Activated CD8-positive, alpha-beta T cell treated with anti-CD3 and anti-CD28 coated beads, Interleukin-2, amount 10 ng/mL, durations not matched to agents 7 days and 5 days (primary cell): ENCODE data around the gene SH3D21. TPM values are rescaled to one million over a fixed set of nuclear protein-coding genes. Genes with fewer than 3 reads are reported as not detected.

Experiments
- ATAC-seq: fragments of 150-1000 bp; cut with Tn5 transposase; one replicate; pipeline ENCODE4 v1.10.0; 2021; ENCODE audit warnings: moderate library complexity
- CTCF ChIA-PET: fragments of 350-600 bp; sonication (Branson Sonifier 250); formaldehyde crosslinking; loops from one replicate; lab custom pipeline; 2021; ENCODE audit warnings: antibody characterized with exemption; lab: Charles Lee
- POLR2A ChIA-PET: fragments of 350-600 bp; sonication (Branson Sonifier 250); formaldehyde crosslinking; loops from one replicate; lab custom pipeline; 2021; ENCODE audit warnings: antibody characterized with exemption; lab: Charles Lee
- DNase-seq: peaks from one replicate; pipeline ENCODE4 v3.0.0-alpha.2; 2020
- H3K27ac Mint-ChIP-seq: one replicate; pipeline ENCODE4 v1.8.0; 2021; ENCODE audit warnings: mild to moderate bottlenecking, mixed read lengths
- H3K27me3 Mint-ChIP-seq: one replicate; pipeline ENCODE4 v1.8.0; 2021; ENCODE audit warnings: low read depth, mixed read lengths
- H3K36me3 Mint-ChIP-seq: one replicate; pipeline ENCODE4 v1.8.0; 2021; ENCODE audit warnings: low read depth, mixed read lengths
- H3K4me1 Mint-ChIP-seq: one replicate; pipeline ENCODE4 v1.8.0; 2021; ENCODE audit warnings: low read depth, mixed read lengths
- H3K4me3 Mint-ChIP-seq: one replicate; pipeline ENCODE4 v1.8.0; 2021; ENCODE audit warnings: mild to moderate bottlenecking, mixed read lengths
- H3K9me3 Mint-ChIP-seq: one replicate; pipeline ENCODE4 v1.8.0; 2022; ENCODE audit warnings: mixed read lengths; ENCODE audit not compliant: insufficient read depth
- total RNA-seq, 2 experiments: library from RNA; stranded (reverse); gene quantifications; one replicate each; pipeline ENCODE4 v1.2.3, GENCODE V29; 2021

Gene SH3D21
- total RNA-seq, 2 experiments from 2014 or later, result 14.6 to 15.3 TPM

DNA sequence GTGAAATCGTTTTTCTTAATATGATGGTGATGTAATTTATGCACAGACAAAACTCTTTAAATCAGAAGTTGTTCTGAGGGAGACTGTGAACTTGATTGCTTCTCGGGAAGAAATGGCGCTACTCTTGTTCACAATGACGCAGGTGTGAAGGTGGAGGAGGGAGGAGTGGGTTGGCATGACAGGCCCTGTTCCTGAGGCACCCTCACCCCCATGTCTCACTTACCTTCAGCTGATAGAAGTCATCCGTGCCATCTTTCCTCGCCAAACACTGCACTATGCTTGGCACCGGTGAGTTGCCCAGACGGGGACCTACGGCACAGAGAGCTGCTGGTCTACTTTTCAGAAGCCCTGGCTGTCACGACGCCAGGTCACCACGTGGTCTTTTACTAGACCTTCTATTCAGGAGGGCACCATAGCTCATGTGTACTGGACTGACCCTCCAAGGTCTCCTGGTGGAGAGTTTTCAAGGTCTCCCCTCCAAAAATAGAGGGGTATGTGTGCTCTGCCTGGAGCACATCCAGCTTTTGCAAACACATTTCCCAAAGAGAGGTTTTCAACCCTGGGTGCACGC, 52.4 kb downstream of the SH3D21 start:
- Mint-ChIP-seq H3K4me1 (peaks cover 6% of the 10 kb centered on the region), H3K36me3 (peaks cover 69% of the 10 kb centered on the region), H3K9me3 (no peaks in the 10 kb centered on the region), H3K27me3 (no peaks in the 10 kb centered on the region), H3K27ac (no peak overlapping the region), H3K4me3 (no peak overlapping the region)
- no peak for DNase-seq
- POLR2A ChIA-PET, result interaction anchor here (0.9 kb wide), 1 partner anchor 9 kb away, joined by 3 read pairs; no protein-coding TSS in a partner anchor
- CTCF ChIA-PET, result no interaction called here
- no peak for ATAC-seq

- Mint-ChIP-seq H3K27ac (peak overlapping the region; percentile 59), H3K4me1 (peaks cover 6% of the 10 kb centered on the region), H3K9me3 (no peaks in the 10 kb centered on the region), H3K27me3 (no peaks in the 10 kb centered on the region), H3K4me3 (no peak overlapping the region), H3K36me3 (peaks cover 64% of the 10 kb centered on the region)
- CTCF ChIA-PET, result interaction anchor here (2.4 kb wide), 1 partner anchor 10 kb away, joined by 21 read pairs; no protein-coding TSS in a partner anchor
- ATAC-seq, result no peak
- DNase-seq, result no peak
- POLR2A ChIA-PET, result interaction anchor here (0.9 to 1.2 kb wide), 2 partner anchors 9 to 10 kb away, joined by 3 read pairs; no protein-coding TSS in a partner anchor
Measured at GRCh38 chr1:36359383-36359782, 53.2 kb downstream of the SH3D21 start.

DNA sequence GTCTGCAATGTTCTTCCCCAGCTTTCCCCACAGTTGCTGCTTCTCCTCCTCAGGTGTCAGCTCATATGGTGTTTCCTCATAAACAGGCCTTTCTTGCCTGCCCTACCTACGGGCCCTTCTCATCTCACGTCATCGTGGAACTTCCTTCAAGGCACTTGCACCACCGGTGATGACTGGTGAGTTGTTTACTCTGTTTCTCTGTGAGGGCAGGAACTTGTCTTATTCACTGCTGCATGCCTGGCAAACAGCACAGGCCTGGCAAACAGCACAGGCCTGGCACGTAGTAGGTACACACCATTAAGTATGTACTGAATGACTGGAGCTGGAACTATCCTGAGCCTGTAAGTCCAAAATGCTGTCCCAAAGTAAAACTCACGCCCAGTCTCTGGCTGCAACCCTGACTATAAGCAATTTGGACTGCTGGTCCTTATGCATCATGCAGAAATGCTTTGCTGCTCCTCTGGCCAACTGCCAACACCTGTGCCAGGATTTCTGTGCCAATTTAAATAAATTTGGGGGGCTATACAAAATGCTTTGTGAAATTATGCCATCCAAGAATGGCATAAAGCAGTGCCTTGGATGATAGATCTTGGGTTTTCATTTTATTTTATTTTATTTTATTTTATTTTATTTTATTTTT, 53.9 kb downstream of the SH3D21 start:
- Mint-ChIP-seq H3K4me1 (peaks cover 6% of the 10 kb centered on the region), H3K36me3 (peaks cover 58% of the 10 kb centered on the region), H3K27me3 (no peaks in the 10 kb centered on the region), H3K9me3 (no peaks in the 10 kb centered on the region), H3K27ac (peak overlapping the region; percentile 59), H3K4me3 (no peak overlapping the region)
- ChIA-PET POLR2A (interaction anchor here (1.2 kb wide), 1 partner anchor 9 kb away, joined by 3 read pairs; no protein-coding TSS in a partner anchor), CTCF (interaction anchor here (1.6 to 2.4 kb wide), 2 partner anchors 9 to 17 kb away, joined by 13 to 21 read pairs; no protein-coding TSS in a partner anchor)
- ATAC-seq (no peak), DNase-seq (no peak)

GRCh38 chr1:36365381-36365780, 59.2 kb downstream of the SH3D21 start:
- ChIA-PET CTCF (interaction anchor here (1.6 to 6.8 kb wide), 3 partner anchors 12 to 178 kb away, joined by 5 to 82 read pairs (median 5); no protein-coding TSS in a partner anchor), POLR2A (interaction anchor here (1.4 to 2.8 kb wide), 2 partner anchors 14 to 42 kb away, joined by 3 to 16 read pairs; no protein-coding TSS in a partner anchor)
- no peaks in the 10 kb centered on the region for H3K9me3 Mint-ChIP-seq
- peaks cover 34% of the 10 kb centered on the region for H3K36me3 Mint-ChIP-seq
- peak overlapping the region; percentile 85 for H3K27ac Mint-ChIP-seq
- peaks cover 51% of the 10 kb centered on the region for H3K4me1 Mint-ChIP-seq
- no peaks in the 10 kb centered on the region for H3K27me3 Mint-ChIP-seq
- DNase-seq (no peak), ATAC-seq (no peak)
- H3K4me3 Mint-ChIP-seq, result no peak overlapping the region

GRCh38 chr1:36366091-36366661, 60.0 kb downstream of the SH3D21 start:
- no peaks in the 10 kb centered on the region for H3K27me3 Mint-ChIP-seq
- peak; percentile 86 for DNase-seq
- no peaks in the 10 kb centered on the region for H3K9me3 Mint-ChIP-seq
- H3K27ac Mint-ChIP-seq, result peak overlapping the region; percentile 85
- ATAC-seq, result peak; percentile 88
- peaks cover 32% of the 10 kb centered on the region for H3K36me3 Mint-ChIP-seq
- H3K4me3 Mint-ChIP-seq, result no peak overlapping the region
- H3K4me1 Mint-ChIP-seq, result peaks cover 51% of the 10 kb centered on the region
- POLR2A ChIA-PET, result interaction anchor here (0.6 to 2.8 kb wide), 12 partner anchors 9 to 217 kb away, joined by 3 to 16 read pairs (median 3); partner anchors contain the start of genes LSM10, MRPS15 and TRAPPC3
- CTCF ChIA-PET, result interaction anchor here (0.6 to 6.8 kb wide), 14 partner anchors 13 to 217 kb away, joined by 3 to 82 read pairs (median 8); partner anchors contain the start of genes EVA1B, LSM10, STK40 and TRAPPC3

DNA sequence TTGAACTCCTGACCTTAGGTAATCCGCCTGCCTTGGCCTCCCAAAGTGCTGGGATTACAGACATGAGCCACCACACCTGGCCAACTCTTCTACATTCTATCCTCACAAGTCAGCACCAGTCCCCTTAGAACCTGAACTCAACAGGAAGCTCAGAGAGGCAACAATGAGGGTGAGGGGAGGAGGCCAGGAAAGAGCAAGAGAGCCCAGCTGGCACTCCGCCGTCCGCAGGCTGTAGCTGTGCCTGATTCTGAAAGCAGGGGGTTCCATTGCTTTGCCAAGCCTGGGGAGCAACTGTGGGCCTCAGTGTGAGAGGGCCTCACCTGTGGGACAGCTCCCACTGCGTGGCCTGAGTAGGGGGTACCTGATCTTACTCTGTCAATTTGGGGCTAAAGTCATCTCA, 60.9 kb downstream of the SH3D21 start:
- H3K36me3 Mint-ChIP-seq, result peaks cover 24% of the 10 kb centered on the region
- peak overlapping the region; percentile 85 for H3K27ac Mint-ChIP-seq
- POLR2A ChIA-PET, result interaction anchor here (0.7 to 2.8 kb wide), 9 partner anchors 11 to 217 kb away, joined by 3 to 16 read pairs (median 4); partner anchors contain the start of genes MRPS15, THRAP3 and TRAPPC3
- H3K4me1 Mint-ChIP-seq, result peaks cover 54% of the 10 kb centered on the region
- no peaks in the 10 kb centered on the region for H3K9me3 Mint-ChIP-seq
- CTCF ChIA-PET, result interaction anchor here (0.9 to 6.8 kb wide), 19 partner anchors 11 to 217 kb away, joined by 3 to 82 read pairs (median 7); partner anchors contain the start of genes EVA1B, LSM10, STK40 and TRAPPC3
- DNase-seq (peak; percentile 41), ATAC-seq (no peak)
- H3K4me3 Mint-ChIP-seq, result peak overlapping the region; percentile 12
- H3K27me3 Mint-ChIP-seq, result no peaks in the 10 kb centered on the region

DNA sequence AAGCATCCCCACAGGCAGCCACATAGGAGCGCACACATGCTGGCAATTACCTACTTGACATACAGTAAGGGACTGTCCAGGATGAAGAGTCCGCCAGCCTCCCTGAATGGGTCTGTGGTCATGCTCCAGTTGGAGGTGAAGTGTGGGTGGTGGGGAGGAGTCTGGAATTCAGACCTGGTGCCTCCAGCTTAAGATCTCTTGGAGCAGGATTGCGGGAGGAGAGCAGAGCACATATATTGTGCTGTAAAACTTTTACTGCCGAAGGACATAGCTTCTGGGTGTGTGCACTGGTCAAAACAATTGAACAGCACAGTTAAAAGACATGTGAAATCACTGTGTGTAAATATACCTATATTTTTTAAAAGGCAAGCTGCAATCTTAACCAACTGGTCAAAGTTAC, 61.6 kb downstream of the SH3D21 start:
- H3K27ac Mint-ChIP-seq, result peak overlapping the region; percentile 74
- H3K9me3 Mint-ChIP-seq, result no peaks in the 10 kb centered on the region
- H3K36me3 Mint-ChIP-seq, result peaks cover 26% of the 10 kb centered on the region
- no peaks in the 10 kb centered on the region for H3K27me3 Mint-ChIP-seq
- ChIA-PET POLR2A (interaction anchor here (0.5 to 2.8 kb wide), 7 partner anchors 9 to 143 kb away, joined by 3 to 16 read pairs (median 4); partner anchors contain the start of gene THRAP3), CTCF (interaction anchor here (0.9 to 6.8 kb wide), 24 partner anchors 7 to 218 kb away, joined by 3 to 82 read pairs (median 6); partner anchors contain the start of genes EVA1B, LSM10, OSCP1 and STK40)
- H3K4me1 Mint-ChIP-seq, result peaks cover 59% of the 10 kb centered on the region
- no peak overlapping the region for H3K4me3 Mint-ChIP-seq
- ATAC-seq (no peak), DNase-seq (no peak)

- H3K4me1 Mint-ChIP-seq, result peaks cover 73% of the 10 kb centered on the region
- peaks cover 22% of the 10 kb centered on the region for H3K36me3 Mint-ChIP-seq
- no peak overlapping the region for H3K4me3 Mint-ChIP-seq
- H3K27ac Mint-ChIP-seq, result peak overlapping the region; percentile 50
- H3K9me3 Mint-ChIP-seq, result no peaks in the 10 kb centered on the region
- CTCF ChIA-PET, result interaction anchor here (0.6 to 6.8 kb wide), 28 partner anchors 9 to 226 kb away, joined by 3 to 82 read pairs (median 5); partner anchors contain the start of genes EVA1B, LSM10, OSCP1 and SH3D21
- DNase-seq (peak; percentile 91), ATAC-seq (peak; percentile 52)
- POLR2A ChIA-PET, result interaction anchor here (0.7 to 1.9 kb wide), 3 partner anchors 10 to 45 kb away, joined by 3 to 8 read pairs (median 3); no protein-coding TSS in a partner anchor
- no peaks in the 10 kb centered on the region for H3K27me3 Mint-ChIP-seq
Measured at GRCh38 chr1:36369061-36369861, 63.1 kb downstream of the SH3D21 start.
